ENCODE data around the gene VWA3B.
"Not testable (repeated sequence)": the region's sequence is repeated elsewhere in the genome, so short reads cannot be mapped to it uniquely, and the experiment has no call there.

VWA3B gene

DNA sequence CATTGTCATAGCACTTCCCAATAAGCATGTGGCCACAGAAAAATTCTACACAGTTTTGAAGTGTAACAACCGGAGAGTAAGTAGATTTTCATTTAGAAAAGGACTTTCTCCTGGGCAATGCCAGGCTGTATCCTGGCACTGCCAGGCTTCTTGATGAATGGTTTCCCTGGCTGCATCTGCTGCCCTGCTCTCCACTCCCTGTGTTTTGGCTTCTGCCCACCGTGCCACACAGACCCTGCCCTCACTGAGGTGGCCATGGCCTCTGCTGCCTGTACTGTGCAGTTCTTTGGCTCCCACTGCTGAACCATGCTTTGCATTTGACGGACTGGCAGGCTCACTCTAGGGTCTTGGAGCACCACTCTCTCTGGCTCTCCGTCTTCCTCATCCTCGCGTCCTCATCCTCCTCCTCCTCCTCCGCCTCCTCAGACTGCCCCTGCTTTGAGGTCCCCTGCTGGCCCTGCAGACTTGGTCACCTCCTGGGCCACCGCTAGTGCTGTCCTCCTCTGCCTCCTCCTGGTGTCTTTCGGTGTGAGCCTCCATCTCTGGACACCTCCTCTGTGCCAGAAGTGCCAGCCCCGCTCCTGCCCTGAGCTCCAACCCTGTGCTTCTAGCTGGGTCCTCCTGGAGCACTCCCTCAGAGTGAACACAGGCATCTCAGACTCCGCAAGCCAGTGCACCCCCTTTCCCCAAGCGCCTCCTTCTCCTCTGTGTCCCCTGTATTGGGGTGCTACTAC is 213.3 kb downstream of the VWA3B start:
- no peak for DNase-seq

DNA sequence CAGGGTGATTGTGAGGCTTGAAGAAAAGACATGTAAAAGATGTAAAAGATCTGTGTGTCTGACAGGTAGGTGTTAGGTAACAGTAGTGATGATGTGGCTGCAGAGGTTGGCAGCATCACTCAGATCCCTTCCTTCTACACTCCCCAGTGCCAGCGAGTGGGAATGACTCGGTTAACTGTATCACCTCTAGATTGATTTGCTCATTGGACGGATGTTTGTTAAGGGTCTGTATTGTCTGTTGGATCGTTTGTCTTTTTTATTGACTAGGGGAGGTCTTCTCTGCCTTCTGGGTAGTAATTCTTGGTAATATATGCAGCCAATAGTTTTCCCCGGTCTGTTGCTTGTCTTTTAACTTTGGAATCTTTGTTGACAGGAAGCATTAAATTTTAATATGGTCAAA is 214.5 kb downstream of the VWA3B start:
- DNase-seq = no peak

DNA sequence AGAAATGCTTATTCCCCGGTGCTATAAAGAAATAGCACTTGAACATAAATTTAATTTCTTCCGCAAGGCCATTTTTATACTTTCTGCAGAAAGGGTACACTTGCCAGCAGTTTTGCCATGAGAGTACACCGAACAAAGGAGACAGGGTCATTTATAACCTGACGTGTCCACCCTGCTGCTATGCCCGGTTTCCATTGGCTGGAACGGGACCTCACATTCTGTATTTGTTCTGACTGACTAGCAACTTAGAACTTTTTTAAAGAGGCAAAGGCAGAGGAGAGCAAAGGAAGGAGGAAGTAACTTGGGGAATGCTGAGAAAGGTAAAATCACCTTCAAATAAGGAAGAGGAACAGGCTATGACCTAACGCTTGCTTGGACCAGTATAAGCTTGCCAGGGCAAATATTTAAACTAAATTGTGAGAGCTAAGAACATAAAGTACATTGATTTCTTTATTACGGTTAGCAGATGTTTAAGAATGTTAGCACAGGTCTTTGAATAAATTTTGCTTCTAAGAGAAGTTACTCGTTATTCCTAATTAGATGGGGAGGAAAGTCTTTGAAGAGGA is 220.2 kb downstream of the VWA3B start:
- DNase-seq = not testable (repeated sequence)

DNA sequence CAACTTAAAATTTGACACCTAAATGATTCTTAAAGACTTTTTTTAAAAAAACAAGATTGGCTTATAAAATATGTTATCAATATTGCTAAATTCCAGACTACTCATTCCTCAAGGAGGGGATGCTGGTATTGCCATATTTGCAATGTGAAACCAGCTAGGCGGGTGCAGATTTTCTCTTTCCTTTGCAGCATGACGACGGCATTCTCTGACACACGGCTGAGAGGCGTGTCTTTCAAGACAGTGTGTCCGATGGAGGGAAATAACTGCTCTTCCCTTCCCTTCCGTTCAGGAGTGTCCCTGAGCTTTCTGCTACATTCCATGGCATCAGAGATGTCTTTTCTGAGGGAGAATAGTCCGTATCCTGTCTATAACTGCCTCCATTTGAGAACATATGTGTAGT is 221.1 kb downstream of the VWA3B start:
- no peak for DNase-seq

DNA sequence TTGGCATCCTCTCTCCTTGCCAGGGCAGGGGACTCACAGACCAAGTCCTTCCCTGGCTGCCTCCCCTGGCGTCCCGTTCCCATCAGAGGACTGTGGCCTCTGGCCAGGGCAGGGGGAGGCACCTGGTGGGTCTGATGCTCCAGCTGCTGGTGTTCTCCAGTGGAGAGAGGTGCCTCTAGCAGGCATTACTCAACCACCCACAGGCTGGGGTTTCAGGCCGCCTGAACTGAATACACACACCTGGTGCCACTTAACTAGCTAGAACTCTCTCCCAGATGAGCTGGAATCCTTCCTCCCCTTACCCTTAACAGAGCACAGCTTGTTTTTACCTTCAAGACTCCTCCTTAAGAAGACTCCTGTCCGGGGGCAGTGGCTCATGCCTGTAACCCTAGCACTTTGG is 221.6 kb downstream of the VWA3B start:
- DNase-seq = no peak

DNA sequence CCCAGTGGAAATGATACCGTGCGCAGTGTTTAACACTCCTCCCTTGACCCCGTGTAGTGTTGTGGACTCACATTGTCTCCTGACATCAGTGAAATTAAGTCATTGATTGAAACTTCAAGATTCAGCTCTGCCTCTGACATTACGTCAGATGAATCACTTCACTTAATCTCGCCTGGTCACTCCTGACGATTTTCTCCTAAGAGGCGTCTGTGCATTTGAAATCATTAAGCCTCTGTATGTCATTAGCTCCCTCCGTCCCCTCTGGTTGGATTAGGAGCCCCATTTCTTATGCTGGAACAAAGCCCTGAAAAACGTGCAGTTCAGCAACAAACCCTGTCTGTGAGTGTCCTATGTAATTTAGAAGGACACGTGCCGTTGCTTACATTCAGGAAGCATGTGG is 222.6 kb downstream of the VWA3B start:
- DNase-seq = no peak

DNA sequence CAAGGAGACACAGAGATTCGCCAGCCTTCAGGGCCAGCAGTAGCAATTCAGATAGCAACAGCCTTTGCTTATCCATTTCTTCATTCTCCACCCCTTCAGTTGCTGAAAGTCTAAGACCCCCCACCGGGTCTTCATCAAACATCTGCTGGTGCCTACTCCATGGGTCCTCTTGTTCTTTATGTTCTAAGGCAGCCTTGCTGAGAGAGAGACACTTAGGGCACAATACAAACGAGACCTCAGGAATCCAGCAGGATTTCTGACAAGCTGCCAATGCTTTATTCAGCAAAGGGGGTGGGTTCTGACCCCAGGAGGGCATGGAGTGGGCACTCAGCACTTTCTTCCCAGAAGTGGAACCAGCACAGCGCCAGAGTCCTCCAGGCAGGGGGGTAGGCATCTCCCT is 223.0 kb downstream of the VWA3B start:
- no peak for DNase-seq

DNA sequence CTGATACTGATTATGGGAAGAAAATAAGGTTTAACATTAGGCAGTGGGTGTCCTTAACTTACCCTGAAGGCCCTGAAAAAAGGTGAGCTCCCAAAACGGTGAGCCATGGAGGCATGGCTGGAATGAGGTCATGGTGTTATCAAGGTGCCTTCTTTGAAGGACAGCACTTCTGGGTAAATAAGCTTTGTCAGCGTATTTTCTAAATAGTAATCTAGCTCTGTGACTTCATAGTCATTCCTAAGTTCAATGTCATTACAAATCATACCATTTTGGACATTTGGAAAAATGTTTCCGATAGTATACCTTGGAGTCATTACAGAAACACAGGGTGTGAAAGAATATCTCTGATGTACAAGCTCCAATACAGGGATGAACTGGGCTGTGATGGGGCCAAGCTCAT is 224.1 kb downstream of the VWA3B start:
- no peak for DNase-seq

DNA sequence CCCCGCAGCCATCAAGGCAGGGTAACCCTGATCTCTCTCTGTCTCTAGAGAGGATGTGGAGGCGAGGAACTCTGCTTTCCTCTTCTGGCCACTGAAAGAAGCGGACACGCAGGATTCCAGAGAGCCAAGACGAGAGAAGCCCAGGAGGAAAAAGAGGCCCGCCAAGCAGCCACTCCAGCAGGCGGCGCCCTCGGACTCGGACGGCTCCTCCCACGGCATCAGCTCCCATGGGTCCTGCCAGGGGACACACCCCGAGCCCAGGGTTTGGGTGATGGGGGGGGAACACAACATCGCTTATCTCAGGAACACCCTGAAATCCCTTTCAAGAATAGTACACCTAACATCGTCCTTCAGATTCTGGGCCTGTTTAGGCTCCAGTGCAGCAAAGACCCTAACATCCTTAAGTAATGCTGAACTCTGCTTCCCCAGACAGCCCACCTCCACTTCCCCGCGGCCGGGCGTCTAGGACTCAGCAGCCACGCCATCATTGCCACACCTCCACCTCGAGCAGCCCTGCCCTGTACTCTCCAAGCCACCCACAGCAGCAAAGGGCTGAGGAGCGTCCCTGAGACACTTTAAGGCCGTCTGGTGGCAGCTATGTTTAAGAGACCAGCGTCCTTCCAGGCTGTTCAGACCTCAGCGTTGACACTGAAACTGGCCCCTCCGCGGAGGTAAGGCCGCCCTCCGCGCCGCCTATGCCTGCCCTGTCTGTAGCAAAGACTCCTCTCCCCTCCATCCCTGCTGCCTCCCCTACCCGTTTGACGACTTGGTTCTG is 225.0 kb downstream of the VWA3B start:
- DNase-seq = no peak

DNA sequence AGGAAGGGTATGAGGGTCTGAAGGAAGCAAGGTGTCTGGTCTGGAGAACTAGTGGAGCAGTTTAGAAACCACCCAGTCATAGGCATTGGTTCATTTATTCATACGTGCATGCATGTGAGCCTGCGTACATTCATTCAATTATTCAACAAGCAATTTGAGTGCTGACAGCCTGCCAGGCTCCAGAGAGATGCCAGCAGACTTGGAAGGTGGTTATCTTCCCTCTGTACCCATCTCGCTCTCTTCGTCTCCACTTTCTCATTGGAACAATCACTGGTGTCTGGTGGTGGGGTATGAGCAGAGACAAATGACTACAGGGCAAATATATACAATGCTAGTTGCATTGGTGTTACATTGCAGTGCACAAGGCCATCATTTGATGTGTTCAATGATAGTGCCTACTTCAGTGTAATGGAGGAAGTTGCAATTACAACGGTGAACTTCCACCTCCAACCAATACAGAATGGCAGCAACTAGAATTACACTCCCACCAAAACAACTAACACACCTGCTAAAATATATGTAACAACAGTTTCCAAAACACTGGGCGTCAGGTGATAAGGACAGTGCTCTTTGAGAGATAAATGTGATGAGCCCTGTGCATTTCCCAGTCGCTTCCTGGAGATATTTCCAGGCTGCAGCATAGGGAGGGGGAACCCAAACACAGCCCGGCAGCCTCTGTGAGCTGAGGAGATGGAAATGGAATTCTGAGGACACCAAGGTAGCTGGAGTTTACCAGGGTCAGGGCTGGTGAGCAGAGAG is 226.7 kb downstream of the VWA3B start:
- DNase-seq = no peak

DNA sequence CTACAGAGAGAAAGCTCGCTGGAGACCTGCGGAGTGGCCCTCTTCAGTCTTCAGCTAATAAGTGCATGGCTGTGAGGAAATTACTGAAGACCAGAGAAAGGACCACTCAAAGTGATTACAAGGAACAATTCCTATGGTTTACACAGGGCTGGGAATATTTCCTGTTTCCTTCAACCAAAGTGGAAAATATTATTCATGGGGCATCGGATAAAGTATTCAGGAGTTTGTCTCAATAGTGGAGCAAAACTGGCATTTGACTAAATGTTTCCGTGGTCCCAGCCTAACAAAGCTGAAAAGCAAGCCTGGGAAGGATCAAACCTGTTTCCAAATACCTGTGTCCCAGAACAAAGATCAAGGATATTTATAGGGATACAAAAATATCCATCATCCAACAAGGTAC is 227.3 kb downstream of the VWA3B start:
- no peak for DNase-seq

DNA sequence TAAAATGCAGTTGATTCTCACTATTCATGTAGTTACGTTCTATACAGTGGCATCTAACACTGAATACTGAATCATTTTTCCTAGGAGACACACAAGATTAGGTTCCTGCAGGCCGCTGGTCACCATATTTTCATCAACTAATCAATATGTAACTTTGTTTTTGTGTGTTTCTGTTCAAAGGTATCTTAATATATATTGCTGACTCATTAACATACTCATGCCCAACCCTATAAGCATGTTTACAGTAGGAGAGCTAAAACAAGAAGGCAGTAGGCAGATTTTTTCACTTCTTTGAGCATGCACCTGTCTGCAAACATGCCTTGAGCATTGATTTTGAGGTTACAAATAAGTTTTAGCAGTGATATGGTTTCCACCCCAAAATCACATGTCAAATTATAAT is 229.0 kb downstream of the VWA3B start:
- no peak for DNase-seq

DNA sequence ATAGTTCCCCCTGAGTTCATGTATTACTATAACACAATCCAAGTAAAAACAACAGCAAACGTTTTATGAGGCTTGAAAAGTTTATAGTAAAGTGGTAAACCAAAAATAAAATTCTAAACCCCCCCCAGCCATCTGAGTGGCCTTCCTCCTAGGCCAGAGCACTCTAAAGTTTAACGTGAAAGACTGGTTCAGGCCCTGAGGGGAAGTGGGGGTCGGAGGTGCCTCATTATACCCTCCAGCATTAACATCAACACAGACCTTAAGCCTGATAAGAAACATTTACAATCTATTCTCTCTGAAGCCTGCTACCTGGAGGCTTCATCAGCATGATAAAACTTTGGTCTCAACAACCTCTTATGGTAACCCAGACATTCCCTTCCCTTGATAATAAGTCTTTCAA is 230.2 kb downstream of the VWA3B start:
- no peak for DNase-seq

DNA sequence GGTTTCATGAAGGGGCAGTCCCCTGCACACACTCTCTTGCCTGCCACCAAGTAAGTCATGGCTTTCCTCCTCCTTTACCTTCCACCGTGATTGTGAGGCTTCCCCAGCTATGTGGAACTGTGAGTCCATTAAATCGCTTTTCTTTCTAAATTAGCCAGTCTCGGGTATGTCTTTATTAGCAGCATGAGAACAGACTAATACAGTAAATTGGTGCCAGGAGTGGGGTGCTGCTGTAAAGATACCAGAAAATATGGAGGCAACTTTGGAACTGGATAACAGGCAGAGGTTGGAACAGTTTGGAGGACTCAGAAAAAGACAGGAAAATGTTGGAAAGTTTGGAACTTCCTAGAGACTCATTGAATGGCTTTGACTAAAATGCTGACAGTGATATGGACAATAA is 233.2 kb downstream of the VWA3B start:
- not testable (repeated sequence) for DNase-seq

DNA sequence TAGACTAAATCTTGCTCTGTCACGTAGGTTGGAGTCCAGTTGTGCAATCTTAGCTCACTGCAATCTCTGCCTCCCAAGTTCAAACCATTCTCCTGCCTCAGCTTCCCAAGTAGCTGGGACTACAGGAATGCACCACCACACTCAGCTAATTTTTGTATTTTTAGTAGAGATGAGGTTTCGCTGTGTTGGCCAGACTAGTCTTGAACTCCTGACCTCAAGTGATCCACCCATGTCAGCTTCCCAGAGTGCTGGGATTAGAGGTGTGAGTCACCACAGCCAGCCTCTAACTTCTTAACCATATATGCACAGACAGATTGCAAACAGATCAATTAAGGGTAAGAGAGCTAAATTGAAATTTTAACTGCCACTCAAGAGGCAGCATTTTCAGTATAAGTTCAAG is 237.2 kb downstream of the VWA3B start:
- DNase-seq = no peak

DNA sequence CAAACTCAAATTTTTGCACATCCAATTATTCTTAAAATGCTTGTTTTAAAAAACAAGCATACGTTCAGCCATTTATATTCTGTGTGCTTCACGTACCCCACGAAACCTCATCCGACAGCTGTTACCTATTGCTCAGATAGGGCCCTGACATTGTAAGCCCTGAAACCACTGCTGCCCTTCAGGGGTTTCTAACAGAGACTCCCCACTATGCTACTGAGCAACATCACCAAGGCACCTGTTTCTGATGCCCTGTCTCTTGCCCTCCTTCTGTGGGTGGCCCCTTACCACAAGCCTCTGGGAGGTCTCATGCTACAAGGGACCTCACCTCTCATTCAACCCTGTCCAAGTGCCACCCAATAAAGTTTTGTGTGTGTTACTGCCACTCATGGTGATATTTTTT is 240.8 kb downstream of the VWA3B start:
- no peak for DNase-seq

DNA sequence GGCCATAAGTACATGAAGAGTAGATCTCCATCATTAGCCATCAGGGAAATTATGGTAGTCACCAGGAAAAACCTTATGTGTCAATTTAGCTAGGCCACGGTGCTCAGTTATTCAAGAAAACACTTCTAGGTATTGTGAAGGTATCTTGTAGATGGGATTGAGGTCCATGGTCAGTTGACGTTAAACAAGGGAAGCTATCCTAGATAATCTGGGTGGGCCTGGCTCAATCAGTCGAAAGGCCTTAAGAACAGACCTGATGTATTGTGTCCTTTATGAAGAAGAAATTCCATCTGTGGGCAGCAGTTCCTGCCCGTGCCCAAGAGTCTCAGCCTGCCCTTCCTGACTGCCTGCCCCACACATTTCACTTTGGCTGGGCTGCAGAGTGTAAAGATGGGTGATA is 242.6 kb downstream of the VWA3B start:
- DNase-seq = no peak

DNA sequence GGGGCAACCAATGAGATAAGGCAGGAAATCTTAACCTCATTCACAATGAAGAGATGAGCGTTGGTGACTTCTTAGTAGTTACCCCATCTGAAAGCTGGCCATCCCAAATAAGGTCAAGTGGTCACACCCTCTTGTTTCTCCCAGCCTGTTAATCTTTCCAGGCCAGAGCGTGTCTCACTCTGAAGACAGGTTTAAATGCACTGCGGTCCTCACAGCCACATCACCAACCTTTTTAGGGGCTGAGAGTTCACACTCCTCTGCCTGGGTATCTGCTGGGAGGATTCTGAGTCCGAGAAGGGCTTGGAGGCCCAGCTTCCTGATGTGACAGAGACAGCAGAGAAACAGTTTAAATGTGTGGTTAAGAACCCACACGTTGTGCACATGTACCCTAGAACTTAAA is 246.0 kb downstream of the VWA3B start:
- no peak for DNase-seq

DNA sequence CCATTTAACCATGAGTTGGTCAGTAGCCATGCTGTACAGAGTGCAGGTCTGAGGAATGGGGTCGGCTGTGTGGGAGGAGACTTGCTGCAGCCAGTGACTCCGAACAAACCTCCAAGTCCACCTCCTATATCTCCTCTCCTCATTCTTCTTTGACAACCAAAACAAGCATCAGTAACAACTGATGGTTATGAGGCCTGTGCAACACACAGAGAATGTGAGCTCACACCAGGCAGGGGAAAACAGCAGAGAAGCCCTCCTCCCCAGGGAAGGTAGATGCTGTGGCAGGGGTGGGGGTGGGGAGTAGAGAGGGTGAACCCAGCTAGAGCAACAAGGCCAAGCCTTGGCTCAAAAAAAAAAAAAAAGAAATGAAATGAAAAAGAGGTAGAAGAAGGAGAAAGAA is 247.0 kb downstream of the VWA3B start:
- DNase-seq = no peak

DNA sequence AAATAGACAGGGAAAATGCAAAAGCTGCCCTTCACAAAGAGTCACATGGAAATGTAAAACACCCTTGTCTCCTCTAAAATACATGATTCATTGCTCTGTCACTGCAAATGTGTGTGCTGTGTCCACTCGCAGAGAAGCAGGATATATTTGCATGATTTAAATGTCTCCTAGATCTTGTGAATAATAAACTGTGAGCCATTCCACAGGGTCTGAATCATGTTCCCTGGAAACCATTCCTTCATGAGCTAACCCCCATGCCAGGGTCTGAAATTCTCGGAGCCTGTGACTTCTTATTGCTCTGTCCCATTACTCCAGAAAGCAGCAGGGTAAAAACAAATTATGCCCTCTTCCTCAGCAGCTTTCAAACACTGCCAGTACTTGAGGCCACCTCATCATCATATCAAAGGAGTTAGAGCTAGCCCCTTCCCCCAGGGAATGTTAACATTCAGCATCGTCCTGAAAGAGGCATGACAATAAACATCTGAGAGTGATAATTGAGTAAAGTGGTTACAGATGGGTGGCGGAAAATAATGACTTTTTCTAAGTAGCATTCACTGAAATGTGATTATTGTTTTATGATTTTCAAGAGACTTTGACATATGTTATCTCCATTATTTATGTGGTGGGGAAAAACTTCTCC is 247.6 kb downstream of the VWA3B start:
- DNase-seq = no peak

DNA sequence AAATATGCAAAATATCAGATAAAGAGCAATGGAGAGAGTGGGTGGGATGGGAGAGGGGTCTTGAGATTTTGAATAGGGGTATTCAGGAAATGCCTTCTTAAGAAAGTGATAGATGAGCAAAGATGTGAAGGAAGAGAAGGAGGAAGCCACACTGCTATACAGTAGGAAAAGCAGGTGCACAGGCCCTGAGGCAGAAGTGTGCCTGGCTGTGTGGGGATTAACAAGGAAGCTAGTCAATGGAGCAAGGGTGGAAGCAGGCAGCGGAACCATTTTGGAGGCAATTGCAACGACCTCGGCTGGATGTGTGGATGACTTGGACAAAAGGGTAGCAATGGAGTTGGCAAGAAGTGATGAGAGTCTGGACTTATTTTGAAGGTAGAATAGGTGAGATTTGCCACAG is 248.3 kb downstream of the VWA3B start:
- no peak for DNase-seq

DNA sequence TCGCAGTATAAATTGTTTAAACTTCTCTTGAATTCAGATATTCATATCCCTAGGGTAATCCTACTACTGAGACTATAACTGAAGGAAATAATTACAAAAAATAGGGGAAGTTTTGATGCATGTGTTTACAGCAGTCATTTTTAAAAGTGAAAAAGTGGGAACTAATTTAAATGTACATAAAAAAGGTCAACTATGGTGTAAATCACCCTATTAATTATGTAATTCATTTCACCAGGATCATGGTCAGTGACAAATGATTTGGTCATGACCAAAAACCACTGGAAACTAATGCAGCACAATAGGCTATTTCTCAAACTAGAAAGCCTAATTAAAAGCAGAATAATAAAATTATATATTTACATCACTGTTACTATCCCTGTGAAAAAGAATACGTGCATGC is 254.3 kb downstream of the VWA3B start:
- DNase-seq = no peak

DNA sequence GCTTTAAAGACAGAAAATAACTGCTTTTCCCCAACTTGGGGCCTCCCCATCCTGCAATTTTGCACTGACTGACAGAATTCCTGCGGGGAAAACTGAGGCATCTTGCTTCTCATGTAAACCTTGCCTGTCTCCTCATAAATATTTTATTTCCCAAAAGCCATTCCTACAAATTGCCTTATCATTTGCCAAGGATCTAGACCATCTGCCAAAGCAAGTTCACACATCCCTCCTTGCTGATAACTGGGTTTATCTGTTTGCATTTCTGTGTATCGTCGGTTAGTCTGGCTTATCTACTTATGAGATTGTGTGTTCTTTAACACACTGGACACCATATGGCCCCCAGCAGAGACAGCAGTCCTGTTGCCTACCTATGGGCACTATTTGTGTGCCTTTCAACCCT is 256.3 kb downstream of the VWA3B start:
- DNase-seq = no peak

Measured in 8988T (cell line).